Thoracic aorta (tissue), 2 donors: ENCODE results near the gene COQ10B. TPM values are rescaled to one million over a fixed set of nuclear protein-coding genes. Genes with fewer than 3 reads are reported as not detected.

Experiments used
- ATAC-seq: fragments of 150-250 bp; one replicate; pipeline ENCODE4 v1.8.0; 2017; ENCODE audit warnings: low read depth; ENCODE audit not compliant: insufficient number of reproducible peaks, low FRiP score
- DNase-seq: peaks from one replicate; pipeline ENCODE4 v3.0.0-alpha.2; 2020; ENCODE audit warnings: low spot score
- H3K27ac ChIP-seq, 2 donors: fragments of 200-600 bp; sonication (generic); 1 replicate in 1 of 2; 2 replicates in 1 of 2; pipeline ENCODE4 v1.5.1; 2016; ENCODE audit warnings: mild to moderate bottlenecking in 2 of 2, moderate library complexity in 2 of 2
- H3K27me3 ChIP-seq: fragments of 200-600 bp; sonication (generic); replicated peaks from 2 replicates; pipeline ENCODE4 v1.6.0; 2016; ENCODE audit warnings: mild to moderate bottlenecking; ENCODE audit not compliant: insufficient read depth
- H3K36me3 ChIP-seq: fragments of 200-600 bp; sonication (generic); one replicate; pipeline ENCODE4 v1.5.1; 2016
- H3K4me1 ChIP-seq, 2 donors: fragments of 200-600 bp; sonication (generic); 1 replicate in 1 of 2; 2 replicates in 1 of 2; pipeline versions ENCODE4 v1.5.1 to v1.6.0; 2016; ENCODE audit warnings: low read depth in 2 of 2, mild to moderate bottlenecking in 1 of 2; ENCODE audit not compliant: control insufficient read depth in 1 of 2
- H3K4me3 ChIP-seq: fragments of 200-600 bp; sonication (generic); 2 replicates; pipeline ENCODE4 v1.5.1; 2016; ENCODE audit warnings: mild to moderate bottlenecking
- H3K9me3 ChIP-seq: fragments of 200-600 bp; sonication (generic); 2 replicates; pipeline ENCODE4 v1.5.1; 2016
- CTCF ChIP-seq: fragments of 200-600 bp; sonication (generic); IDR thresholded peaks from one replicate; pipeline ENCODE4 v1.5.1; 2019; ENCODE audit warnings: antibody characterized with exemption
- total RNA-seq, 2 donors: library from RNA; depleted of rRNA; stranded (reverse); fragments of >200 nt; gene quantifications; one replicate each; pipeline versions ENCODE4 v1.1.0 to v1.2.3, GENCODE V29; 2016

Gene COQ10B
- total RNA-seq, 2 donors from 2014 or later, result 41.6 to 42.8 TPM

GRCh38 chr2:197419438-197419837 is 33.9 kb upstream of the COQ10B start:
- peaks cover 7 to 19% of the 10 kb centered on the region in 2 donors for H3K4me1 ChIP-seq
- ATAC-seq, result no peak
- no peak for DNase-seq
- H3K27ac ChIP-seq, result no peak overlapping the region
- H3K9me3 ChIP-seq, result no peaks in the 10 kb centered on the region
- H3K27me3 ChIP-seq, result no peaks in the 10 kb centered on the region
- no peak overlapping the region for H3K4me3 ChIP-seq
- H3K36me3 ChIP-seq, result peaks cover 59% of the 10 kb centered on the region
- TF ChIP-seq CTCF, result no peak

GRCh38 chr2:197423307-197423706 is 30.0 kb upstream of the COQ10B start:
- DNase-seq (no peak), ATAC-seq (no peak)
- Histone ChIP-seq H3K4me3 (no peak overlapping the region), H3K9me3 (no peaks in the 10 kb centered on the region), H3K27ac (no peak overlapping the region), H3K27me3 (no peaks in the 10 kb centered on the region), H3K4me1 (peaks cover 41 to 54% of the 10 kb centered on the region in 2 donors), H3K36me3 (peaks cover 25% of the 10 kb centered on the region)
- no peak for TF ChIP-seq CTCF

DNA sequence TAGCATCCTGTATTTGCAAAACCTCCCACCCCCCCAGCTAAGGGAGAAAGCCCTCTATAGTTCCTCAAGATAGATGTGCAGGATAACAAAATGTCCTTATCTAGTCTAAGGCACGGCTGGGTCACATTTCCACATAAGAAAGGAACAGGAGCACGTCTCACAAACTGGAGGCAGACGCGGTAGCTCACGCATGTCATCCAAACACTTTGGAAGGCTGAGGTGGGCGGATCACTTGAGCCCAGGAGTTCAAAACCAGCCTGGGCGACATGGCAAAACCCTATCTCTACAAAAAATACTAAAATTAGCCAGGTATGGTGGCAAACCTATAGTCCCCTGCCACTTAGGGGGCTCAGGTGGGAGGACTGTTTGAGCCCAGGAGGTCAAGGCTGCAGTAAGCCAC is 27.8 kb upstream of the COQ10B start:
- no peaks in the 10 kb centered on the region for H3K9me3 ChIP-seq
- peak overlapping the region; percentile 14 for H3K4me3 ChIP-seq
- ATAC-seq, result no peak
- no peaks in the 10 kb centered on the region for H3K27me3 ChIP-seq
- H3K36me3 ChIP-seq, result peaks cover 7% of the 10 kb centered on the region
- DNase-seq, result no peak
- H3K27ac ChIP-seq, result no peak overlapping the region
- no peak for TF ChIP-seq CTCF
- H3K4me1 ChIP-seq, result peaks cover 61 to 74% of the 10 kb centered on the region in 2 donors

GRCh38 chr2:197426723-197427603 is 26.4 kb upstream of the COQ10B start:
- Histone ChIP-seq H3K36me3 (no peaks in the 10 kb centered on the region), H3K4me1 (peaks cover 67 to 81% of the 10 kb centered on the region in 2 donors), H3K9me3 (no peaks in the 10 kb centered on the region), H3K4me3 (no peak overlapping the region), H3K27ac (no peak overlapping the region), H3K27me3 (no peaks in the 10 kb centered on the region)
- no peak for ATAC-seq
- DNase-seq, result no peak
- TF ChIP-seq CTCF, result no peak

DNA sequence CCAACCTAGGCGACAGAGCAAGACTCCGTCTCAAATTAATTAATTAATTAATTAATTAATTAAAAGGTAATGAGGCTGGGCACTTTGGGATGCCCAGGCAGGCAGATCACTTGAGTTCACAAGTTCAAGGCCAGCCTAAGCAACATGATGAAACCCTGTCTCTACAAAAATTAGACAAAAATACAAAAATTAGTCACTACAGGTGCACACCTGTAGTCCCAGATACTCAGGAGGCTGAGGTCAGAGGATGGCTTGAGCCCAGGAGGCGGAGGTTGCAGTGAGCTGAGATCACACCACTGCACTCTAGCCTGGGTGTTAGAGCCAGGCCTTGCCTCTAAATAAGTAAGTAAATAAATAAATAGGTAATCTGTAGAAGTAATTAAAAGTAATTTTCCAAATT is 25.4 kb upstream of the COQ10B start:
- H3K9me3 ChIP-seq, result no peaks in the 10 kb centered on the region
- no peaks in the 10 kb centered on the region for H3K36me3 ChIP-seq
- H3K4me1 ChIP-seq, result peaks cover 78 to 91% of the 10 kb centered on the region in 2 donors
- DNase-seq (no peak), ATAC-seq (no peak)
- H3K4me3 ChIP-seq, result no peak overlapping the region
- TF ChIP-seq CTCF, result no peak
- H3K27ac ChIP-seq, result peak overlapping the region in 1 of 2 donors; percentile 6
- no peaks in the 10 kb centered on the region for H3K27me3 ChIP-seq
